Activated T-helper 9 cell treated with anti-CD3 and anti-CD28 coated beads, Interleukin-2, amount 50 U/mL, for 16 hours (primary cell): Measurements from ENCODE around the gene DDX24.

Source experiments
- DNase-seq: peaks from one replicate; pipeline ENCODE4 v3.0.0-alpha.2; 2020; ENCODE audit warnings: low read depth

The DDX24 gene

DNA sequence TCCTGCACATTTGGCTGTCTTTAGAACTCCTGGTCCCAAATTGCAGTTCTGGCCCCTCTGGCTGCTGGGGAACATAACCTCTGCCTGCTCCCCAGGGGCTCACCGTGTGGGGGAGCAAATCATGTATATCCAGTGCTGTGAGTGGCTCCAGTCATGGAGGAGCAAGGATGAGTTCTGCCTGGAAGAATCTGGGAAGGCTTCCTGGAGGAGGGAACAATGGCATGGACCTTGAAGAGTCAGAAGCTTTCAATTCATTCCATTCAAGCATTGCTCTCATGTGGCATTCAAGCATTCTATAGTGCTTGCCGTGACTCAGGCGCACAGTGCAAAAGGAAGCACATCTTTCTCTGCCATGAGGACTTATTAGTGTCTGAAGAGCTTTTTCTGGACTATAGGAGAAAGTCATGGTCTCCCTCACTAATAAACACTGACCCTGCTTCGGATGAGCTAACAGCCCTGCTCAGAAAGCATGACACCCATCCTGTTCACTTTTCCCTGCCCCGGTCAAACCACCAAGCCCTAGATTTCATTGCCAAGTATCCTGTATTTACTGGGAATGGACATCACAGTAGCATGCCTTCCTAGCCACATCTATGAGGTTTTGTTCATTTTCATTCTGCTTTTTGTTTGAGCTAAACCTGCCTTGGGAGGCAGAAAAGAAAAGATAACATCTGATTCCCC, 33.0 kb upstream of the DDX24 start:
- DNase-seq, result no peak

GRCh38 chr14:94113490-94113889, 32.5 kb upstream of the DDX24 start:
- DNase-seq, result no peak

- DNase-seq, result no peak
Observed at GRCh38 chr14:94113073-94113472, 32.1 kb upstream of the DDX24 start.

- DNase-seq, result no peak
Observed at GRCh38 chr14:94112513-94113063, 31.6 kb upstream of the DDX24 start.

GRCh38 chr14:94111276-94112095, 30.5 kb upstream of the DDX24 start:
- DNase-seq, result no peak

DNA sequence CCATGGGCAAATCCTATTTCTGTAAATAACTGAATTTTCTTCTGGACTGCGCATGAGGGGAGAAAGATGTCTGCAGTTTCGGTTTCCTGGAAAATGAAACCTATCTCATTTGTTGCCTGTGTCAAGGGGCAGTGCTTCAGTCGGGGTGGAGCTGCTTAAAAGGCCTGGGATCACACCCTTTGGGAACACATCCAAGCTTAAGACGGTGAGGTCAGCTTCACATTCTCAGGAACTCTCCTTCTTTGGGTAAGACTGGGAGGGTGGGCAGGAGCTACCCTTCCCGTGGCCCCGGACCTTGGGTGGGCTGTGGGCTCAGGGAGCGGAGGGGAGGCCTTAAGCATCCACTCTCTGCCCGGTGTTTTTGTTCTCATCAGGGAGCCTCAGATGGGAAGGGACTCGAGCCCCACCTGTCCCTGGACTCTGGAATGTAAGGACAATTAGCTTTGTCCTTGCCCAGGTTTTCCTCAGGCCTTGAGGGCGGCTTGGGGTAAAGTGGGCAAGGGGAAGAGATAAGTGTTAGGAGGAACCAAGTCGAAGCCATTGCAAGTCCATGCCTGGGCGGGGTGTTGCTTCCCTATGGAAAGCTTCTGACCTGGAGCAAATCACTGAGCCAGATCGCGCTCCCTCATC, 29.7 kb upstream of the DDX24 start, which contains the start of gene IFI27:
Gene IFI27, plus strand, starts transcription at position 185 of the 630 bp plus-strand sequence.
- DNase-seq, result no peak

DNA sequence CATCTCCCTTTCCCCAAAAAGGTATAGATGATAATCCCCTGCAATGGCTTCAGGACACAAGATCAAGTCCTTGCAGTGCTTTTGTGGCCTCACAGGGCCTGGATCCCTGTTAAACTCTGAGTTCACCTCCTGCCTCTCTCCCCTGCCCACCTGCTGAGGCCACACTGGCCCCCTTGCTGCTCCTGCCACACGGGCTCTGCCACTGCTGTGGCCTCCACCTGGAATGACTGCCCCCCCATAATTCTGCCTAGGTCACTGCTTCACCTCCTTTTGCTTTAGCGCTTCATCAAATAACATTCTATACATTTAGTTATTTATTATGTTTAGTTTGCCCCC, 28.9 kb upstream of the DDX24 start:
- no peak for DNase-seq

DNA sequence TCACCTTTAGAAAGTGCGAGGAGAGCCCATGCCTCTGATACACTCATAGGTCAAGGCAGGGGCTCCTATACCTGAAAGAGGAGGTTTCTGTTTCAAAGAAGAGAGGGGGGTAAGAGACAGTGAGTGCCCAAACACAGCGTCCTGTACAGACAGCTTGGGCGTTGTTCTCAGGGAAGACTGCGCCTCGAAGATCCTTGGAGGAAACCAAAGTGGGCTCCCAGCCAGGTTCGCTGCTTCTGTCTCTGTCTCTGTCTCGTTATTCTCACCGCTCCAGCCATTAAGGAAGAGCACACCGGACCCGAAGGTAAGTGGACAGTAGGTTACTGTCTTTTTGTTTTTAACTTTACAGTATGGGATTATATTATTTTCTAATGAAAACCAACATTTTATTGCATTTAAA, 23.7 kb upstream of the DDX24 start:
- no peak for DNase-seq

DNA sequence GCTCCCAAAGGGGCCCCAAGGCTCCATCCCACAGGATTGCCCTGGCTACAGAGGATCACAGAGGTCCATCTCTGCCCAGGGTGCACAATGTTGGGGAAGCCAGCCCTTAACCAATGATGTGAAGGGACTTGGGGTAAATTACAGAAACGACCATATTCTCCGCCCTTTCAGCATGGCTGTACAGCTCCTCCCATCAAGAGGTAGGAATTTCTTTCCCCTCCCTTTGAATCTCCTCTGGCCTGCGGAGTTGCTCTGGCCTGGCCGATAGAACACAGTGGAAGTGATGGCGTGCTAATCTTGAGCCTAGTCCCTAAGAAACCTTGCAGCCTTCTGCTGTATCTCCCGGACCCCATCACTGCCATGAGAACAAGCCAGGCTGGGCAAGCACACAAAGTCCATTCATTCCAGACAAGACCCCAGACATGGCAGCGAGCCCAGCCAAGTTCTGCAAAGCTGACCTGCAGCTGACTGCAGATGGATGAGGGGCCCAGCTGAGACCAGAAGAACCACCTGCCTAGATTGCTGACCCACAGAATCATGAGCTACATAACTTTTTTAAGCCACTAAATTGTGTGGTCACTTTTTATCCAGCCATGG, 22.6 kb upstream of the DDX24 start:
- no peak for DNase-seq

GRCh38 chr14:94102768-94103482, 21.9 kb upstream of the DDX24 start:
- no peak for DNase-seq

DNA sequence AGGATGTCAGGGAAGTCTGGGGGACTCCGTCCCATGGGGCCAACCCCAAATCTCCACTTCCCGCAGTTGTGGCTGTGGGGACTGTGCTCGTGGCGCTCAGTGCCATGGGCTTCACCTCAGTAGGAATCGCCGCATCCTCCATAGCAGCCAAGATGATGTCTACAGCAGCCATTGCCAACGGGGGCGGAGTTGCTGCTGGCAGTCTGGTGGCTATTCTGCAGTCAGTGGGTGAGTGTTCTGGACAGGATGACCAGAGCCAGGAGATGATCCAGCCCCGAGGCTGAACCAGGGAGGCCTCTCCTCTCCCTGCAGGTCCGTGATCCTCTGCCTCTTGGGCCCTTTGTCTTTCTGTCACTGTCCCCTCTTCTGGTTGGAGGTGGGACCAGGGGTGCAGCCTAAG, 20.7 kb upstream of the DDX24 start:
- no peak for DNase-seq

DNA sequence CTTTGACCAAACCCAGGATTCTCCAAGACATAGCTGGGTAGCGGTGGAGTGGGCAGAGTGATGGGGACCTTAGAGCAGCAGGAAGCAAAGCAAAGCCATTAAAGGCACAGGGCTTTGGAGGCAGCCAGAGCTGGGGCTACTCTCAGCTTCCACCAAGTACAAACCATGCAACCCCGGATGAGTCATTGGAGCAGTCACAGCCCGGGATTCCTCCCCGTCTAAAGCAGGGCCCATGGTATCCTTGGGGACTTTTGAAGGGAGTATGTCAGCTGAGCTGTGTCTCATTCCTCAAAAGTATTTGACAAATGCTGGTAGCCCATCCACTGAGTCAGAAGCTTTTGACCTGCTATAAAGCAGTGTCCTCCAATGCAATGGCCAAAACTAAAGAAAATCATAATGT, 19.8 kb upstream of the DDX24 start:
- DNase-seq, result no peak

DNA sequence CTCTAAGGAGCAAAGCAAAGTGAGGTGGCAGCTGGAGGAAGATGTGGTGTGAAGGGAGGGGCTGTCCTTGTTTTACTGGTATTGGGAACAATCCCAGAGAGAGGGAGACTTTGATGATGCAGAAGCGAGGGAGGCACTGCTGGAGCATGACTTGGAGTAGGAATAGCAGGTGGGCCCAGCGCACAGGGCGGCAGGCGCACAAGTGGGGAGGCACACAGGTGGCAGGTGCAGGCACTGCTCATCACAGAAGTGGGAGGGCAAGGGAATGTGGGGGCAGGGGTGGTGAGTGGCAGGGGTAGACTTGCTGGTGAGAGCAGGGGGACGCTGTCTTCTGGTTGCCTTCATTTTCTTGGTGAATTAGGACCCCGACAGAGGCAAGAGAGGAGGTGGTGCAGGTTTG, 18.0 kb upstream of the DDX24 start:
- no peak for DNase-seq

- no peak for DNase-seq
Observed at GRCh38 chr14:94098326-94098992, 17.5 kb upstream of the DDX24 start.

DNA sequence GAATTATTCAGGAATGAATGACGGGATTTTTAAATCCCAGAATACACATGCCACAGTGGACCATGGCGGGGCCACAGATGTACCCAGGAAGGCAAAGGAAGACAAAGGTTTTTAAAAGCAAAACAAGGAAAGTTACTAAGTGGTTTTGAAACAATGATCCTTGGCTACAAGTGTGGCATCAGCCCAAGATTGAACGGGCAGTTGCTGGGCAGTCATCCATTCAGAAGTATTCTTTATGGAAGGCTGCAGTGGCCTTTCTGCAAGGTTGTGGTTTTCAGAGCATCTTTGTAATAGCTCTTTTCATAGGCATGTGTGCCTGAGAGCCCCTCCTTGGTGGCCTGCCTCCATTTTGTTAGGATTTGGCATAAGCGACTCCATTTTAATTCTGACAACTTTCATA, 16.1 kb upstream of the DDX24 start:
- no peak for DNase-seq

GRCh38 chr14:94093418-94093817, 12.4 kb upstream of the DDX24 start:
- no peak for DNase-seq

DNA sequence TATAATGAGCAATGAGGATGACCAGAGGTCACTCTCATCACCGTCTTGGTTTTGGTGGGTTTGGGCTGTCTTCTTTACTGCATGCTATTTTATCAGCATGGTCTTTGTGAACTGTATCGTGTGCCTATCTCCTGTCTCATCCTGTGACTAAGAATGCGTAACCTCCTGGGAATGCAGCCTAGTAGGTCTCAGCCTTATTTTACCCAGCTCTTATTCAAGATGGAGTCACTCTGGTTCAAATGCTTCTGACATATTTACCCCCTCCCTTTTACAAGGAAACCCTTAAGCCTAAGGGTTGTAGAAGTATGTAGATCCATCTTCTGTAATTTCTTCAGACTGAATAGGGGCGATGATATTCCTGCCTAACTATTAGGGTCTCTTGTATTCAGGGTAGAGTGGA, 8.5 kb upstream of the DDX24 start:
- DNase-seq, result no peak

DNA sequence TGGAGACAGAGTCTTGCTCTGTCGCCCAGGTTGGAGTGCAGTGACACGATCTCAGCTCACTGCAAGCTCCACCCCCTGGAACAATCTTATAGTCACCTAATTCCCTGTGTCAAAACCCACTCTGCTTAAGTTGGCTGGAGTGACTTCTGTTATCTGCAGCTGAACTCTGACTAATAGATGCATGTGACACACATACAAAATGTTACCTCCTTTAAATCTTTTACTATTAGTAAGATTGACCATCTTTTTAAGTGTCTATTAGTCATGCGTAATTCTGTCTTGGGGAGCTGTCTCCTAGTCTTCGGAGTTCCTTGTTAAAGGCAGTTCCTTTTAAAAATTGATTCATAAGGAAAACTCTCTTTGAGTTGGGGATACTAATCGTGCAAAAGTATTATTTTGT, 7.5 kb upstream of the DDX24 start:
- no peak for DNase-seq

- DNase-seq, result no peak
Observed at GRCh38 chr14:94087891-94088290, 6.9 kb upstream of the DDX24 start.

GRCh38 chr14:94081386-94081820, 401 bp upstream of the DDX24 start:
- no peak for DNase-seq

DNA sequence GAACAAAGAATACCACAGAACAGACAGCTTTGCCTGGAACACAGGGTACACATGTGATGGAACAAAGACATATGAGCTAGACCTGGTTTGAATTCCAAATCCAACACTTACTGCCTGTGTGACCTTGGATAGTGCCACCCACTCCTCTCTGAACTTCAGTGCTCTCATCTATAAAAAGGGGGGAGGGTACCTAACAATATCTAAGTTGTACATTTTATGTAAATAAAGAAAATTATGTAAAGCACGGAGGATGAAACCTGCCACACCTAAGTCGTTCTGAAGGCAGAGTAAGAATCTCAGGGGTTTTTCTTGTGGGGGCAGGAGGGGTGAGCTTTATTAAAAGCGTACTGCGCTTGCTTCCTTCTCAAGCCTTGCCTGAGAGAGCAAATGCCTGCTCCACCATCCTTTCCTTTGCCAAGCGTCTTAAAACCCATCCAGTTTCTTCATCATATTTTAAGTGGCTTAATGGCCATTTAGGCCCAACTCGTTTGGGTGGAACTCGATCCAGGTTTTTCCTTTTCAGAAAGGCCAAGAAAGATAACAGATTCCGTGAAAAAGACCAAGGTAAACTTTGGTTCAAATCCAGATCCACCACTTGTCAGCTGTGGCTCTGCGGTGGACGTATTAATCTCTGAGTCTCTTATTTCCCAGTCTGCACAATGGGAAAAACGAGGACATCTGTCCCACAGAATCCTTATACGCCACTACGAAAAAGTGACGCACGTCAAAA, 946 bp downstream of the DDX24 start:
- no peak for DNase-seq
